Transverse colon (tissue), 4 donors: ENCODE data around the gene PABPN1L. TPM values are rescaled to one million over a fixed set of nuclear protein-coding genes. Genes with fewer than 3 reads are reported as not detected.

ENCODE experiments used
- total RNA-seq, 4 donors: library from RNA; depleted of rRNA; stranded (reverse); fragments of >200 nt; gene quantifications; one replicate each; pipeline ENCODE4 v1.1.0, GENCODE V29; 2016

PABPN1L gene
- total RNA-seq, 4 donors from 2014 or later, result not detected

Other genes with a start within 250 kb of the PABPN1L start
- not detected for gene IL17C, start 228.1 kb downstream of the PABPN1L start, total RNA-seq
- gene CYBA, start 215.6 kb downstream of the PABPN1L start, total RNA-seq, result 100 to 1,000 TPM; 258 to 306 (median 291) TPM
- 10 to 100 TPM; 20.5 to 75.6 (median 47.3) TPM for gene MVD, start 203.6 kb downstream of the PABPN1L start, total RNA-seq
- gene SNAI3, start 180.2 kb downstream of the PABPN1L start, total RNA-seq, result 1 to 10 TPM in 1 of 4 donors, under 1 TPM in 2, not detected in 1; 0.27 to 2.9 (median 0.75) TPM
- 10 to 100 TPM; 10.3 to 15.3 (median 14.4) TPM for gene RNF166, start 160.3 kb downstream of the PABPN1L start, total RNA-seq
- 1 to 10 TPM in 3 of 4 donors, not detected in 1; 2.8 to 5.6 (median 4.2) TPM for gene CTU2, start 160.2 kb downstream of the PABPN1L start, total RNA-seq
- gene PIEZO1, start 81.4 kb downstream of the PABPN1L start, total RNA-seq, result 100 to 1,000 TPM; 133 to 546 (median 179) TPM
- 10 to 100 TPM in 1 of 4 donors, 1 to 10 TPM in 2, not detected in 1; 3.8 to 12.5 (median 6.7) TPM for gene CDT1, start 62.9 kb downstream of the PABPN1L start, total RNA-seq
- gene APRT, start 54.7 kb downstream of the PABPN1L start, total RNA-seq, result 100 to 1,000 TPM in 2 of 4 donors, 10 to 100 TPM in 2; 81.6 to 221 (median 149) TPM
- gene GALNS, start 9.7 kb downstream of the PABPN1L start, total RNA-seq, result 100 to 1,000 TPM in 1 of 4 donors, 10 to 100 TPM in 3; 45.7 to 101 (median 75.6) TPM
- gene TRAPPC2L, start 9.5 kb downstream of the PABPN1L start, total RNA-seq, result 10 to 100 TPM in 3 of 4 donors, 1 to 10 TPM in 1; 9.8 to 34.4 (median 19.7) TPM
- 10 to 100 TPM in 1 of 4 donors, 1 to 10 TPM in 3; 4.0 to 18.5 (median 5.5) TPM for gene CBFA2T3, start 110.5 kb upstream of the PABPN1L start, total RNA-seq
- 100 to 1,000 TPM in 1 of 4 donors, 10 to 100 TPM in 3; 54.5 to 120 (median 75.8) TPM for gene ACSF3, start 227.2 kb upstream of the PABPN1L start, total RNA-seq